ENCODE measurements around the gene PNN.
"Not testable (repeated sequence)": the region's sequence is repeated elsewhere in the genome, so short reads cannot be mapped to it uniquely, and the experiment has no call there.

The PNN gene

GRCh38 chr14:39186941-39187525, 12.0 kb downstream of the PNN start:
- no peak for DNase-seq
- TF ChIP-seq GATA1 (IDR thresholded peaks at IDR 0.05; ENCODE audit: low read depth, low read length) (no peak), POLR2A (IDR thresholded peaks at IDR 0.05; ENCODE audit: low read length) (no peak)

GRCh38 chr14:39203659-39204606, 28.9 kb downstream of the PNN start:
- DNase-seq, result peak in 1 of 2 experiments; percentile 11
- TF ChIP-seq GATA1 (IDR thresholded peaks at IDR 0.05; ENCODE audit: low read depth, low read length) (no peak), POLR2A (IDR thresholded peaks at IDR 0.05; ENCODE audit: low read length) (no peak)

GRCh38 chr14:39207430-39207829, 32.4 kb downstream of the PNN start:
- DNase-seq, result not testable (repeated sequence)

- no peak for TF ChIP-seq POLR2A (IDR thresholded peaks at IDR 0.05; ENCODE audit: low read length)
- no peak for TF ChIP-seq GATA1 (IDR thresholded peaks at IDR 0.05; ENCODE audit: low read depth, low read length)
- no peak for DNase-seq
Observed at GRCh38 chr14:39211109-39211741, 36.2 kb downstream of the PNN start.

- TF ChIP-seq POLR2A (IDR thresholded peaks at IDR 0.05; ENCODE audit: low read length) (no peak), GATA1 (IDR thresholded peaks at IDR 0.05; ENCODE audit: low read depth, low read length) (no peak)
- DNase-seq, result no peak
Observed at GRCh38 chr14:39212034-39212433, 37.0 kb downstream of the PNN start.

- TF ChIP-seq POLR2A (IDR thresholded peaks at IDR 0.05; ENCODE audit: low read length) (no peak), GATA1 (IDR thresholded peaks at IDR 0.05; ENCODE audit: low read depth, low read length) (no peak)
- DNase-seq, result no peak
Observed at GRCh38 chr14:39212693-39213092, 37.6 kb downstream of the PNN start.

- no peak for TF ChIP-seq GATA1 (IDR thresholded peaks at IDR 0.05; ENCODE audit: low read depth, low read length)
- DNase-seq, result no peak
Observed at GRCh38 chr14:39217214-39217879, 42.3 kb downstream of the PNN start.

- TF ChIP-seq POLR2A (IDR thresholded peaks at IDR 0.05; ENCODE audit: low read length), result no peak
- no peak for TF ChIP-seq GATA1 (IDR thresholded peaks at IDR 0.05; ENCODE audit: low read depth, low read length)
- no peak for DNase-seq
Observed at GRCh38 chr14:39218171-39218769, 43.2 kb downstream of the PNN start.

- TF ChIP-seq POLR2A (IDR thresholded peaks at IDR 0.05; ENCODE audit: low read length), result no peak
- TF ChIP-seq GATA1 (IDR thresholded peaks at IDR 0.05; ENCODE audit: low read depth, low read length), result no peak
Observed at GRCh38 chr14:39219075-39219499, 44.0 kb downstream of the PNN start.

GRCh38 chr14:39220473-39220872, 45.4 kb downstream of the PNN start:
- not testable (repeated sequence) for DNase-seq

More at GRCh38 chr14:39219075-39219499, 44.0 kb downstream of the PNN start:
- DNase-seq, result no peak

- DNase-seq, result no peak
Observed at GRCh38 chr14:39228044-39228443, 53.0 kb downstream of the PNN start.

GRCh38 chr14:39228509-39229221, 53.6 kb downstream of the PNN start:
- TF ChIP-seq GATA1 (IDR thresholded peaks at IDR 0.05; ENCODE audit: low read depth, low read length) (no peak), POLR2A (IDR thresholded peaks at IDR 0.05; ENCODE audit: low read length) (no peak)
- no peak for DNase-seq

More at GRCh38 chr14:39228044-39228443, 53.0 kb downstream of the PNN start:
- TF ChIP-seq GATA1 (IDR thresholded peaks at IDR 0.05; ENCODE audit: low read depth, low read length) (no peak), POLR2A (IDR thresholded peaks at IDR 0.05; ENCODE audit: low read length) (no peak)

GRCh38 chr14:39229222-39229543, 54.1 kb downstream of the PNN start:
- no peak for DNase-seq
- TF ChIP-seq GATA1 (IDR thresholded peaks at IDR 0.05; ENCODE audit: low read depth, low read length) (no peak), POLR2A (IDR thresholded peaks at IDR 0.05; ENCODE audit: low read length) (no peak)

Data from erythroblast (primary cell).